Tibial nerve (tissue), 4 donors: ENCODE data around the gene INPP4A.

Experiments
- CTCF ChIP-seq, 5 experiments: fragments of 200-600 bp in 3 of 5; fragments of 450-650 bp in 2 of 5; sonication (generic) in 3 of 5; IDR thresholded peaks; one replicate each; pipeline ENCODE4 v1.5.1; 2016 to 2019; ENCODE audit warnings: antibody characterized with exemption in 5 of 5, mild to moderate bottlenecking in 3 of 5, moderate library complexity in 2 of 5
- EP300 ChIP-seq, 2 donors: sonication (generic); formaldehyde crosslinking; IDR thresholded peaks; one replicate each; pipeline ENCODE4 v1.6.1; 2017; ENCODE audit warnings: antibody characterized with exemption in 2 of 2, mild to moderate bottlenecking in 1 of 2
- POLR2A ChIP-seq, 2 donors: fragments of 450-650 bp; IDR thresholded peaks; one replicate each; pipeline ENCODE4 v1.6.1; 2017; ENCODE audit warnings: antibody characterized with exemption in 2 of 2, mild to moderate bottlenecking in 2 of 2, moderate library complexity in 2 of 2

- no peak for TF ChIP-seq CTCF (IDR thresholded peaks at IDR 0.05)
- TF ChIP-seq POLR2A (IDR thresholded peaks at IDR 0.05) = no peak
- TF ChIP-seq EP300 (IDR thresholded peaks at IDR 0.05) = no peak
Measured at GRCh38 chr2:98576666-98577312, 132.1 kb downstream of the INPP4A start.
